Neuronal stem cell (in vitro differentiated cells): Measurements from ENCODE around the gene KRTAP5-6.

ENCODE experiments used
- DNase-seq: peaks from one replicate; pipeline ENCODE4 v3.0.0-alpha.2; 2013; ENCODE audit warnings: low spot score
- H2AFZ ChIP-seq: one replicate; pipeline ENCODE4 v1.6.1; 2013; ENCODE audit warnings: mild to moderate bottlenecking, low read length, inconsistent platforms
- H2AK5ac ChIP-seq: 2 replicates; pipeline ENCODE4 v1.6.1; 2013; ENCODE audit warnings: low read depth, mild to moderate bottlenecking, inconsistent platforms, low read length, moderate library complexity, mixed read lengths
- H2BK120ac ChIP-seq: 2 replicates; pipeline ENCODE4 v1.6.1; 2013; ENCODE audit warnings: low read depth, mild to moderate bottlenecking, inconsistent platforms, low read length, moderate library complexity, mixed read lengths
- H2BK12ac ChIP-seq: one replicate; pipeline ENCODE4 v1.6.1; 2013; ENCODE audit warnings: low read length, inconsistent platforms
- H2BK15ac ChIP-seq: 2 replicates; pipeline ENCODE4 v1.6.1; 2013; ENCODE audit warnings: mild to moderate bottlenecking, low read length, inconsistent platforms, mixed read lengths
- H2BK5ac ChIP-seq: one replicate; pipeline ENCODE4 v1.6.1; 2013; ENCODE audit warnings: inconsistent platforms, mild to moderate bottlenecking, low read length, moderate library complexity
- H3K14ac ChIP-seq: one replicate; pipeline ENCODE4 v1.6.1; 2013; ENCODE audit warnings: low read length, inconsistent platforms
- H3K18ac ChIP-seq: 2 replicates; pipeline ENCODE4 v1.6.1; 2013; ENCODE audit warnings: low read length, inconsistent platforms
- H3K23ac ChIP-seq: 2 replicates; pipeline ENCODE4 v1.6.1; 2013; ENCODE audit warnings: low read depth, mild to moderate bottlenecking, mixed read lengths, low read length, inconsistent platforms; ENCODE audit not compliant: poor library complexity
- H3K27ac ChIP-seq: replicated peaks from 3 replicates; pipeline ENCODE4 v1.5.1; 2013; ENCODE audit warnings: low read length, inconsistent platforms
- H3K27me3 ChIP-seq, 3 experiments: 2 replicates each; pipeline ENCODE4 v1.6.1; 2013; ENCODE audit warnings: low read length in 3 of 3, mild to moderate bottlenecking in 2 of 3, inconsistent platforms in 1 of 3, low read depth in 1 of 3, mixed read lengths in 1 of 3, moderate library complexity in 1 of 3; ENCODE audit not compliant: control insufficient read depth in 3 of 3, insufficient read depth in 3 of 3
- H3K36me3 ChIP-seq, 2 donors: replicated peaks in 1 of 2; 2 replicates each; pipeline ENCODE4 v1.6.1; 2013; ENCODE audit warnings: low read length in 2 of 2; ENCODE audit not compliant: control insufficient read depth in 2 of 2, insufficient read depth in 2 of 2
- H3K4ac ChIP-seq: 2 replicates; pipeline ENCODE4 v1.6.1; 2013; ENCODE audit warnings: inconsistent platforms, mild to moderate bottlenecking, low read length, moderate library complexity
- H3K4me1 ChIP-seq, 2 donors: 1 replicate in 1 of 2; 2 replicates in 1 of 2; pipeline ENCODE4 v1.6.1; 2013; ENCODE audit warnings: low read length in 2 of 2, low read depth in 1 of 2; ENCODE audit not compliant: control insufficient read depth in 2 of 2, insufficient read depth in 1 of 2
- H3K4me2 ChIP-seq: one replicate; pipeline ENCODE4 v1.6.1; 2013; ENCODE audit warnings: mild to moderate bottlenecking, low read length, inconsistent platforms; ENCODE audit not compliant: insufficient read depth, poor library complexity, severe bottlenecking
- H3K4me3 ChIP-seq, 2 donors: 2 replicates each; pipeline ENCODE4 v1.5.1; 2013; ENCODE audit warnings: low read length in 2 of 2, mild to moderate bottlenecking in 2 of 2, inconsistent platforms in 1 of 2, moderate library complexity in 1 of 2
- H3K79me1 ChIP-seq: one replicate; pipeline ENCODE4 v1.6.1; 2013; ENCODE audit warnings: low read depth, mild to moderate bottlenecking, inconsistent platforms, low read length, moderate library complexity
- H3K9ac ChIP-seq: one replicate; pipeline ENCODE4 v1.6.1; 2013; ENCODE audit warnings: mild to moderate bottlenecking, low read depth, low read length, inconsistent platforms; ENCODE audit not compliant: poor library complexity
- H3K9me3 ChIP-seq, 2 donors: replicated peaks in 1 of 2; 2 replicates each; pipeline versions ENCODE3 to v1.6.1; 2013; ENCODE audit warnings: low read length in 2 of 2, mild to moderate bottlenecking in 2 of 2, inconsistent platforms in 1 of 2, low read depth in 1 of 2, mixed read lengths in 1 of 2, moderate library complexity in 1 of 2; ENCODE audit not compliant: control insufficient read depth in 2 of 2, insufficient read depth in 1 of 2
- H4K8ac ChIP-seq: one replicate; pipeline ENCODE4 v1.6.1; 2013; ENCODE audit warnings: low read depth, mild to moderate bottlenecking, inconsistent platforms, low read length, moderate library complexity
- H4K91ac ChIP-seq: one replicate; pipeline ENCODE4 v1.6.1; 2013; ENCODE audit warnings: low read length, low read depth, mild to moderate bottlenecking, inconsistent platforms; ENCODE audit not compliant: poor library complexity
- WGBS, 2 donors: extraction: QIAGEN DNeasy Blood & Tissue Kit; methylation state at CpG; one replicate each; pipeline ENCODE4 v1.1.7; 2013; ENCODE audit warnings: missing lambda C conversion rate in 2 of 2, mixed read lengths in 1 of 2; ENCODE audit not compliant: insufficient read length in 2 of 2, insufficient replicate concordance in 1 of 2; ENCODE audit errors: extremely low coverage in 2 of 2; 5-methylcytosine and 5-hydroxymethylcytosine counted together

The KRTAP5-6 gene

GRCh38 chr11:1675536-1676228 is 21.3 kb upstream of the KRTAP5-6 start:
- Histone ChIP-seq H3K23ac (no peak overlapping the region), H2BK12ac (no peak overlapping the region), H3K9ac (no peak overlapping the region), H2BK15ac (no peak overlapping the region), H3K4me3 (no peak overlapping the region), H3K27ac (no peak overlapping the region), H3K14ac (no peak overlapping the region), H4K8ac (no peak overlapping the region), H2BK5ac (no peak overlapping the region), H2AFZ (no peak overlapping the region), H2BK120ac (no peak overlapping the region), H3K4ac (no peak overlapping the region), H3K36me3 (no peaks in the 10 kb centered on the region), H3K4me1 (peaks cover 0 to 8% of the 10 kb centered on the region in 2 donors), H3K79me1 (no peaks in the 10 kb centered on the region), H3K27me3 (peaks cover 0 to 30% (median 0%) of the 10 kb centered on the region in 3 experiments), H3K4me2 (no peak overlapping the region), H3K18ac (no peak overlapping the region), H3K9me3 (peaks cover 0 to 2% of the 10 kb centered on the region in 2 donors), H2AK5ac (no peak overlapping the region), H4K91ac (no peak overlapping the region)
- WGBS, 2 donors: no CpG with 5 or more reads among the region's 11 CpGs
- no peak for DNase-seq

- no peak overlapping the region for H3K4me2 ChIP-seq
- H2AFZ ChIP-seq: no peak overlapping the region
- WGBS, 2 donors: no CpG with 5 or more reads among the region's 7 CpGs
- no peak overlapping the region for H2BK120ac ChIP-seq
- no peak overlapping the region for H2AK5ac ChIP-seq
- no peak overlapping the region for H3K14ac ChIP-seq
- no peak overlapping the region for H2BK12ac ChIP-seq
- H4K8ac ChIP-seq: no peak overlapping the region
- peaks cover 0 to 2% of the 10 kb centered on the region in 2 donors for H3K9me3 ChIP-seq
- no peak overlapping the region for H3K9ac ChIP-seq
- H3K27me3 ChIP-seq: peaks cover 0 to 30% (median 0%) of the 10 kb centered on the region in 3 experiments
- DNase-seq: no peak
- no peak overlapping the region for H2BK5ac ChIP-seq
- no peak overlapping the region for H3K27ac ChIP-seq
- no peak overlapping the region for H3K23ac ChIP-seq
- H3K4me3 ChIP-seq: no peak overlapping the region
- H2BK15ac ChIP-seq: no peak overlapping the region
- no peaks in the 10 kb centered on the region for H3K79me1 ChIP-seq
- H4K91ac ChIP-seq: no peak overlapping the region
- peaks cover 0 to 8% of the 10 kb centered on the region in 2 donors for H3K4me1 ChIP-seq
- no peak overlapping the region for H3K18ac ChIP-seq
- H3K4ac ChIP-seq: no peak overlapping the region
- H3K36me3 ChIP-seq: no peaks in the 10 kb centered on the region
These were observed 20.7 kb upstream of the KRTAP5-6 start for GRCh38 chr11:1676229-1676740.

- H2AK5ac ChIP-seq: peak overlapping the region; percentile 89
- no peak overlapping the region for H3K27ac ChIP-seq
- H2BK12ac ChIP-seq: peak overlapping the region; percentile 46
- no peak overlapping the region for H2BK120ac ChIP-seq
- H3K9me3 ChIP-seq: peaks cover 0 to 2% of the 10 kb centered on the region in 2 donors
- peak overlapping the region; percentile 19 for H2BK5ac ChIP-seq
- H3K18ac ChIP-seq: no peak overlapping the region
- H4K8ac ChIP-seq: no peak overlapping the region
- H3K27me3 ChIP-seq: peaks cover 0 to 14% (median 0%) of the 10 kb centered on the region in 3 experiments
- WGBS, 2 donors: no CpG with 5 or more reads among the region's 10 CpGs
- no peak overlapping the region for H3K23ac ChIP-seq
- H3K4ac ChIP-seq: no peak overlapping the region
- H3K14ac ChIP-seq: no peak overlapping the region
- H3K36me3 ChIP-seq: no peaks in the 10 kb centered on the region
- H3K79me1 ChIP-seq: no peaks in the 10 kb centered on the region
- peaks cover 0 to 4% of the 10 kb centered on the region in 2 donors for H3K4me1 ChIP-seq
- H4K91ac ChIP-seq: no peak overlapping the region
- no peak overlapping the region for H2AFZ ChIP-seq
- no peak for DNase-seq
- no peak overlapping the region for H3K9ac ChIP-seq
- H2BK15ac ChIP-seq: no peak overlapping the region
- H3K4me2 ChIP-seq: no peak overlapping the region
- H3K4me3 ChIP-seq: no peak overlapping the region
These were observed 17.1 kb upstream of the KRTAP5-6 start for GRCh38 chr11:1679881-1680280.

- Histone ChIP-seq H3K27me3 (peaks cover 0 to 8% (median 0%) of the 10 kb centered on the region in 3 experiments), H3K9ac (no peak overlapping the region), H2BK12ac (no peak overlapping the region), H3K79me1 (no peaks in the 10 kb centered on the region), H3K4ac (no peak overlapping the region), H3K4me2 (no peak overlapping the region), H3K14ac (no peak overlapping the region), H3K18ac (no peak overlapping the region), H4K8ac (no peak overlapping the region), H3K4me1 (peaks cover 0 to 7% of the 10 kb centered on the region in 2 donors), H3K27ac (no peak overlapping the region), H3K4me3 (no peak overlapping the region), H2AFZ (peak overlapping the region; percentile 15), H3K23ac (no peak overlapping the region), H2BK15ac (no peak overlapping the region), H3K9me3 (peaks cover 0 to 2% of the 10 kb centered on the region in 2 donors), H3K36me3 (no peaks in the 10 kb centered on the region), H2AK5ac (no peak overlapping the region), H2BK5ac (no peak overlapping the region), H2BK120ac (no peak overlapping the region), H4K91ac (no peak overlapping the region)
- DNase-seq: no peak
- no CpG with 5 or more reads among the region's 15 CpGs for WGBS, 2 donors
These were observed 14.6 kb upstream of the KRTAP5-6 start for GRCh38 chr11:1682225-1682905.
